NCI-H2107 treated with DMSO at 0.1 percent for 48 hours (cell line): ENCODE data around the gene ZPR1.
"Not testable (repeated sequence)": the region's sequence is repeated elsewhere in the genome, so short reads cannot be mapped to it uniquely, and the experiment has no call there.

Experiments used
- DNase-seq: peaks from one replicate; lab custom pipeline; 2025; ENCODE audit not compliant: unreplicated experiment; lab: John Stamatoyannopoulos, UW

The ZPR1 gene

DNA sequence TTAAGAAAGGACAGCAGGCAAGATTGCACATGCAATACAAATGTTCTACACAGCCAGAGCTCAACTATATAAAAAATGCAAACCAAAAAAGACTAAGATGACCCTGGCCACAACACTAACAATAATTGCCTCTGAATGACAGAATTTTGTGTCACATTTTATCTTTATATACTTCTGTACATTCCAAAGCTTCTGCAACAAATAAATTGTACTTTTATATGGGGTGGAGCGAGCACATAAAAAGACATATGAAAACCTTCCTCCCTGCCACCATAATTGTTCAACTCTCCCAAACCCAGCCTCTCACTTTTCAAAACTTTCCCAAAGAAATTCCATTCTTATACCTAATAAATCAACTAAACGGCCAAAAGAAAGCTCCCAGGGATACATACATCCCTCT is 25.7 kb downstream of the ZPR1 start:
- no peak for DNase-seq

- DNase-seq = not testable (repeated sequence)
Observed at GRCh38 chr11:116756044-116756443, 31.8 kb downstream of the ZPR1 start.

DNA sequence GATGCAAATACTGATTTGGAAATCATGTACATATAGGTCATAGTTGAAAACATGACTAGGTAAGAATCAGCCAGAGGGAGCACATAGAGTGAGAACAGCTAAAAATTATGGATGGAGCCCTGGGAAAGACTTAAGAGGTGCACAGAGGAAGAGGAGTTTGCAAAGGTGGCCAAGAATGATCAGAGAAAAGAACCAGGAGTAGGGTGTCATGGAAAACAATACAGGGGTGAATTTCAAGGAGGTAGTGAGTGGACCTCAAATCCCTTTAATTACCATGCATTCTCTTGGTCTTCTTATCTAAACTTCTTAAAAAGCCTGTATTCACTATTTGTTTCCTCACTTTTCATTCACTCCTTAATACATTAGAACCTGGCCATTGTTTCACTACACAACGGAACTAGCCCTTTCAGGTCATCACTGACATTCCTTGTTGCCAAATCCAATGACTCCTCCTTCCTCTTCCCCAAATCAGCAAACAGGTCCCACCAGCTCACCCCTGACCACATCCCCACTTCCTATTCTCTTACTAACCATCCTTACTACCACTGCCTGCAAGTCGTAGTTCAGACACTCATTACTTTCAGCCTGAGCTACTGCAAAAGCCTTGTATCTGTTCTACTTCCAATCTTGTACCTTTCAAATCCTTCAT is 37.6 kb downstream of the ZPR1 start:
- no peak for DNase-seq

DNA sequence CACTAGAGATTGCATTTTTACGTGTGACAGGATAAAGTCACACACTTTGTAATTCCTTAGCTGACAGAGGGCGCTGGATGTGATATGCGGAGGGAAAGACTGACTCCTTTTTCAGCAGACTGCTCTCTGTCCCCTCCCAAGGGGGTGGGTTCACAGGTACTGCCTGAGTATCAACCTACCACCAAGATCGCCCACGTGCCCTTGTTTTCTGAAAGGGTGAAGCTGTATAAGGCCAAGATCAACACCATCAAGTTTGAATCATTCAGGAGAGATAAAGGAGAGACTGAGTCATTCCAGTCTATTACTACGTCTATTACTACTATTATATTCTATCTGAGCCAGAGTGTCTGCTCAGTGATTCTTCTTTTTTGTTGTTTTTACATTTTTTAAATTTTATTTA is 45.7 kb downstream of the ZPR1 start:
- DNase-seq = no peak

- no peak for DNase-seq
Observed at GRCh38 chr11:116740741-116741140, 47.1 kb downstream of the ZPR1 start.

- DNase-seq = no peak
Observed at GRCh38 chr11:116738975-116739374, 48.8 kb downstream of the ZPR1 start.

DNA sequence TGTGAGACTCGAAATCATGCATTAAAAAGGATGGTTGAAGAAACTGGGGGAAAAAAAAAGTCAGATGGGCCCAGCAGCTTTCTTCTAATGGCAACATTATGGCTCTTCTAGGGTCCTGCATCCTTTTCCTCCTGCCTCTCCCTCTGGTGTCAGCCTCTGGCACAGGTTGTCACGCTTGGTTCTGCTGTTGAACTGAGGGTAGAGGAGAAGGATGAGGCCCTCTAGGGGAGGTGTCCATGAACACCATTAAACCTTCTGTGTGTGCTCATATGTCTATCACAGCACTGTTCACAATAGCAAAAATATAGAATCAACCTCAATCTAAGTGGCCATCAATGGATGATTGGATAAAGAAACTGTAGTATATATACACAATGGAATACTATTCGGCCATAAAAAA is 51.1 kb downstream of the ZPR1 start:
- no peak for DNase-seq

DNA sequence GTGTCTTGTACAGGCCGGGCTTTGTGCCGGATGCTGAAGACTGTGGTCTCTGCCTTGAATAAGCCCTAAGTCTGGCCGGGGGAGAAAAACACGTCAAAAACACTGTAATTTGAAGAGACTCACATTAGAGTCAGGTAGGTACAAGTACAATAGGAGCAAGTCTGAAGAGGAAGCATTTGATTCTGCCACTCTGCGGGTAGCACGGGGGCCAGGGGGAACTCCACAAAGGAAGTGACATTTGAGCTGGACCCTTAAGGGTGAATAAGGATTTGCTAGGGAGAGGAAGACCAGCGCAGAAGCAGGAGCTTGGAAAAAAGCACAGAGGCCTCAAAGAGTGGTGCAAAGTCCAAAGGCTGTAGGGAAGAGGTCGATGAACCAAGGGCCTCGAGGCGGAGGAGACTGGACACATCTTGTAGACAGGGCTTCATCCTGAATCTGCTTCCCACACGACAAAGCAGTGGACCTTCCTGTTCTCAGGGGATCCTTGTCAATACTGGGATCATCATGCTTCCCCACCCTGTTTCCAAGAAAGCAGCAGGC is 53.8 kb downstream of the ZPR1 start:
- DNase-seq = peak; percentile 45

- DNase-seq = no peak
Observed at GRCh38 chr11:116733043-116733755, 54.6 kb downstream of the ZPR1 start.

- DNase-seq = peak; percentile 11
Observed at GRCh38 chr11:116732271-116733042, 55.4 kb downstream of the ZPR1 start.

DNA sequence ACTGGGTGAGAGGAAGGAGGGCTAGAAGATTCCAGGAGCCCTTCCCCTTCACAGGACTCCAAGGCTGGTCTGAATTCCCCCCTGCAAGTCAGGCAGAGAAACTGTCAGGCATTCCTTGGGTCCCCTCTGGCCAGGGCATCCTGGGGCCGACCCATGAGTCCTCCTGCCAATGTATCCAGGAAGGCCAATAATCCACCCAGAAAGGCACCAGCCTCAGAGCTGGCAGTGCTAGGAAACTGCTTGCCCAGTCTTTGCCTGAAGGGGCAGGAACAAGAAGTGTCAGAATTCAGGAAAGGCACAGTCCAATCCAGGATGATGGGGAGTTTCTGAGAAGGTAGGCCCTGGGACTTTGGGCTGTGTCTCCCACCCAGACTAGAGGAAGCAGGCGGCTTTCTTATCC is 56.0 kb downstream of the ZPR1 start:
- DNase-seq = no peak

GRCh38 chr11:116731097-116731761 is 56.6 kb downstream of the ZPR1 start:
- no peak for DNase-seq

- no peak for DNase-seq
Observed at GRCh38 chr11:116730601-116731000, 57.2 kb downstream of the ZPR1 start.

DNA sequence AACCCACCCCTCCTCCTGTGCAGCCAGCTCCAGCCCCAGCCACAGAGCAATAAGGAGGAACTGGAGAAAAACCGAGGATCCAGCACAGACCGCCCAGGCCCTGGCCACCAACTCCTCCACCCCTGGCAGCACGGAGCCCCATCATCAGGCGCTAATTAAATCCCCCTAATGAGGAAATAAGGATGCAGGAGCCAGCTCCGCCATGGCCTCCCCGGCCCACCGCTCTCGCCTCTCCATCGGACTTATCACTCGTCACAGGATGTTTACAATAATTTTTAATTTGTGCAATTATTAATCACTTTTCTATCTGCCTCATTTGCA is 57.6 kb downstream of the ZPR1 start:
- DNase-seq = no peak

DNA sequence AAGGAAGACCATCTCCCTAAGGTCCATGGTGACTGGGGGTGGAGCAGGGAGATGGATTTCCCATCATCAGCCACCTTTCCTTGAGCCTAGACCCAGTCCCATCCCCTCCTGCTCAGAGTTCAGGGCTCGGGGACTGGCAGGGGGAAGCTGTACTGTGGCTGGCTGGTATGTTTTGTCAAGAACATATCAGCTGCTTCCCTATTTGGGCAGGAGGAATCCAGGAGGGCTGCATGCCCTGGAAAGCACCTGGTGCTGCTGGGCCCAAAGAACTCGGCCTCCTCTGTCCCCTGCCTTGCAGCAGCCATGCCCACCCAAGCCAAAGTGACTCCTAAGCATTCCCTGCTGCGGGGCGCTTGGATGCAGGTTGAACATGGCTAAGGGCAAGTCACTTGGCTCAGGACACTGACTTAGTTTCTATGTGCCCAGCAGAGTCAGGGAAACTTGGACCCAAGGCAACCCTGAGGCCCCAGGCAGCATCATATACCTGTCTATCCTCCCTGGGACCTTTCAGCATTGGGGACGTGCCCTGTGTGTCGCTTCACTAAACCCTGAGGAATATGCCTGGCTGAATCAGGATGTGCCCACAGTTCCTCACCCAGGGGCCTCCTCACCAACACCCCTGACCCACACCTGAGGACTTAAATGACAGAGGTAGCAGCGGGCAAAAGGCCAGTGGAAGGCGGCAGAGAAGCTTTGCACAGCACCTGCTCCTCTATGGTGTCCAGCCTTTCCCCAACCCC is 58.2 kb downstream of the ZPR1 start:
- no peak for DNase-seq

DNA sequence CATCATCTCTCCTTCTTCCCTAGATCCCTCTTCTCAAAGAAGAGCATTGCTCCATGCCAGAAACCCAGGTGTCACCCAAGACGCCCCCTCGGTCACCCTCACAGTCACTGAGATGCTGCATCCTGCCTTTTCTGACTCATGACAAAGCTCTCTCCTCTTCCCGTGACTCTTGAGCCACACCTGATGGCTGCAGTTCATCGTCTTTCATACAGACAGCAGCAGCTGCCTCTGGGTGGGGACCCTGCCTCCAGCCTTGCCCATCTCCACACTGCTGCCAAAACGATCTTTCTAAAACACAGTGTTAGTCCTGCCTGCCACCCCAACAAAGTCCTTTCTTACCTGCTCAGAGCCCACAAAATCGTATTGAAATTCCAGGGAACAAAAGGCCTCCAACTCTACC is 59.8 kb downstream of the ZPR1 start:
- DNase-seq = no peak

DNA sequence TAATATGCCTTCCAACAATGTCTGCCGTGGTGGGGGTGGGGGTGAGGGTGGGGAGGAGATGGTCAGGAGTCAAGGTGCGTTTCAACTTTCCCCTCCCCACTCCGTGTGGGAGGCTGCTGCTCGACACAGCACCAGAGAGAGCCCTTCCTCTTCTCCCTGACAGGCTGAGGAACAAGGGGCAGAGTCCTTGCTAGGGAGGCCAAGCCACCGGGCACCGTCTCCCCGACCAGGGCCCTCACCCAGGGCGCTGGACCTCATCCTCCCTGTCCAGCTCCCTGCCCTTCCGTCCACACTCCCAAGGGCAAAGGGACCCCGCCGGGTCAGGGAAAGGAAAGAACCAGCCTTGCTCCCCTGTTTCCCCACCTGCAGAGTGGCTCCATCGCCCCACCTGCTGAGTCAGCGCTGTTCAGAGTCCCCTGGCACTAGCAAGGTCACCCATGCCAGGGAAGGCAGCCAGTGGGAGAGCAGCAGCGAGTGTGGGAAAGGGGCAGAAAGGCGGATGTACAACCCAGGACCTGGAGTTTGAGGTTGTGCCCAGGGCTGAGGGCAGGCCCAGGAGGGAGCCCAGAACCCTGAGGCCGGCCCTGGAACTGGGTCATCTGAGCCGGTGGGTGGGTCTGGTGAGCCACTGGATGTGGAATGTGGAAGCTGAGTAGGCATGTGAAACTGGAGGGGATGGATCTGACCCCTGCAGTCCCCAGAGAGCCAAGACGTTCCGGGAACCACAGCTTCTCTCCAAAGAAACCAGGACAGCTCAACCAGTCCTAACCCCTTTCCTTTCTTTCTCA is 62.2 kb downstream of the ZPR1 start:
- DNase-seq = no peak

GRCh38 chr11:116724813-116725212 is 63.0 kb downstream of the ZPR1 start:
- DNase-seq = no peak
